Stimulated activated CD8-positive, alpha-beta memory T cell treated with anti-CD3 and anti-CD28 coated beads, Interleukin-2, amount 100 ng/mL, for 48 hours (primary cell): ENCODE measurements around the gene CCDC60.

Source experiments
- DNase-seq, 2 donors: peaks; one replicate each; pipeline ENCODE4 v3.0.0-alpha.2; 2020; ENCODE audit warnings: low read depth in 2 of 2

The CCDC60 gene

GRCh38 chr12:119384340-119384739, 49.8 kb downstream of the CCDC60 start:
- DNase-seq: no peak

GRCh38 chr12:119385659-119386058, 51.1 kb downstream of the CCDC60 start:
- DNase-seq: no peak

- DNase-seq: no peak
Observed at GRCh38 chr12:119389687-119390086, 55.2 kb downstream of the CCDC60 start.

- no peak for DNase-seq
Observed at GRCh38 chr12:119391673-119392072, 57.1 kb downstream of the CCDC60 start.

GRCh38 chr12:119393677-119394076, 59.1 kb downstream of the CCDC60 start:
- no peak for DNase-seq

- DNase-seq: no peak
Observed at GRCh38 chr12:119397540-119397939, 63.0 kb downstream of the CCDC60 start.

- DNase-seq: no peak
Observed at GRCh38 chr12:119398190-119398589, 63.7 kb downstream of the CCDC60 start.

- no peak for DNase-seq
Observed at GRCh38 chr12:119399301-119399700, 64.8 kb downstream of the CCDC60 start.

GRCh38 chr12:119406308-119406707, 71.8 kb downstream of the CCDC60 start:
- DNase-seq: no peak

GRCh38 chr12:119406811-119407210, 72.3 kb downstream of the CCDC60 start:
- no peak for DNase-seq

- no peak for DNase-seq
Observed at GRCh38 chr12:119409043-119409442, 74.5 kb downstream of the CCDC60 start.

- DNase-seq: no peak
Observed at GRCh38 chr12:119410396-119410795, 75.9 kb downstream of the CCDC60 start.

GRCh38 chr12:119412306-119412705, 77.8 kb downstream of the CCDC60 start:
- no peak for DNase-seq

- DNase-seq: peak; percentile 21 to 26
Observed at GRCh38 chr12:119412811-119413794, 78.6 kb downstream of the CCDC60 start.

- DNase-seq: no peak
Observed at GRCh38 chr12:119415714-119416113, 81.2 kb downstream of the CCDC60 start.

- DNase-seq: no peak
Observed at GRCh38 chr12:119417440-119417839, 82.9 kb downstream of the CCDC60 start.

GRCh38 chr12:119419381-119419780, 84.9 kb downstream of the CCDC60 start:
- DNase-seq: no peak

- DNase-seq: no peak
Observed at GRCh38 chr12:119423285-119423684, 88.8 kb downstream of the CCDC60 start.

GRCh38 chr12:119425623-119426022, 91.1 kb downstream of the CCDC60 start:
- DNase-seq: no peak

GRCh38 chr12:119431151-119431550, 96.6 kb downstream of the CCDC60 start:
- no peak for DNase-seq

GRCh38 chr12:119432949-119433348, 98.4 kb downstream of the CCDC60 start:
- no peak for DNase-seq

GRCh38 chr12:119440803-119441360, 106.4 kb downstream of the CCDC60 start:
- DNase-seq: no peak

- DNase-seq: peak; percentile 7 to 25
Observed at GRCh38 chr12:119444462-119445044, 110.0 kb downstream of the CCDC60 start.
